ENCODE results near the gene GPS1. TPM values are rescaled to one million over a fixed set of nuclear protein-coding genes. Genes with fewer than 3 reads are reported as not detected.

Gene GPS1
- total RNA-seq, 1 donor from 2014 or later = 150 TPM

- peaks cover 5% of the 10 kb centered on the region for H3K36me3 ChIP-seq (ENCODE audit: control insufficient read depth, insufficient read depth, low read length)
- H3K4me3 ChIP-seq (ENCODE audit: low read depth, low read length) = peak overlapping the region; percentile 72
- no peak for DNase-seq (ENCODE audit: low read depth)
- TF ChIP-seq, protein P1, sequence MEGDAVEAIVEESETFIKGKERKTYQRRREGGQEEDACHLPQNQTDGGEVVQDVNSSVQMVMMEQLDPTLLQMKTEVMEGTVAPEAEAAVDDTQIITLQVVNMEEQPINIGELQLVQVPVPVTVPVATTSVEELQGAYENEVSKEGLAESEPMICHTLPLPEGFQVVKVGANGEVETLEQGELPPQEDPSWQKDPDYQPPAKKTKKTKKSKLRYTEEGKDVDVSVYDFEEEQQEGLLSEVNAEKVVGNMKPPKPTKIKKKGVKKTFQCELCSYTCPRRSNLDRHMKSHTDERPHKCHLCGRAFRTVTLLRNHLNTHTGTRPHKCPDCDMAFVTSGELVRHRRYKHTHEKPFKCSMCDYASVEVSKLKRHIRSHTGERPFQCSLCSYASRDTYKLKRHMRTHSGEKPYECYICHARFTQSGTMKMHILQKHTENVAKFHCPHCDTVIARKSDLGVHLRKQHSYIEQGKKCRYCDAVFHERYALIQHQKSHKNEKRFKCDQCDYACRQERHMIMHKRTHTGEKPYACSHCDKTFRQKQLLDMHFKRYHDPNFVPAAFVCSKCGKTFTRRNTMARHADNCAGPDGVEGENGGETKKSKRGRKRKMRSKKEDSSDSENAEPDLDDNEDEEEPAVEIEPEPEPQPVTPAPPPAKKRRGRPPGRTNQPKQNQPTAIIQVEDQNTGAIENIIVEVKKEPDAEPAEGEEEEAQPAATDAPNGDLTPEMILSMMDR (IDR thresholded peaks at IDR 0.05; ENCODE audit: insufficient read depth, low read length, poor library complexity, severe bottlenecking) = no peak
- H3K27me3 ChIP-seq (ENCODE audit: control insufficient read depth, insufficient read depth, low read length) = no peaks in the 10 kb centered on the region
Observed at GRCh38 chr17:82097184-82097918, 45.7 kb downstream of the GPS1 start.

- H3K4me3 ChIP-seq (ENCODE audit: low read depth, low read length) = peak overlapping the region; percentile 72
- TF ChIP-seq, protein P1 (IDR thresholded peaks at IDR 0.05; ENCODE audit: insufficient read depth, low read length, poor library complexity, severe bottlenecking) = no peak
- peaks cover 5% of the 10 kb centered on the region for H3K36me3 ChIP-seq (ENCODE audit: control insufficient read depth, insufficient read depth, low read length)
- H3K27me3 ChIP-seq (ENCODE audit: control insufficient read depth, insufficient read depth, low read length) = no peaks in the 10 kb centered on the region
- DNase-seq (ENCODE audit: low read depth) = no peak
Observed at GRCh38 chr17:82097919-82098168, 46.1 kb downstream of the GPS1 start.

DNA sequence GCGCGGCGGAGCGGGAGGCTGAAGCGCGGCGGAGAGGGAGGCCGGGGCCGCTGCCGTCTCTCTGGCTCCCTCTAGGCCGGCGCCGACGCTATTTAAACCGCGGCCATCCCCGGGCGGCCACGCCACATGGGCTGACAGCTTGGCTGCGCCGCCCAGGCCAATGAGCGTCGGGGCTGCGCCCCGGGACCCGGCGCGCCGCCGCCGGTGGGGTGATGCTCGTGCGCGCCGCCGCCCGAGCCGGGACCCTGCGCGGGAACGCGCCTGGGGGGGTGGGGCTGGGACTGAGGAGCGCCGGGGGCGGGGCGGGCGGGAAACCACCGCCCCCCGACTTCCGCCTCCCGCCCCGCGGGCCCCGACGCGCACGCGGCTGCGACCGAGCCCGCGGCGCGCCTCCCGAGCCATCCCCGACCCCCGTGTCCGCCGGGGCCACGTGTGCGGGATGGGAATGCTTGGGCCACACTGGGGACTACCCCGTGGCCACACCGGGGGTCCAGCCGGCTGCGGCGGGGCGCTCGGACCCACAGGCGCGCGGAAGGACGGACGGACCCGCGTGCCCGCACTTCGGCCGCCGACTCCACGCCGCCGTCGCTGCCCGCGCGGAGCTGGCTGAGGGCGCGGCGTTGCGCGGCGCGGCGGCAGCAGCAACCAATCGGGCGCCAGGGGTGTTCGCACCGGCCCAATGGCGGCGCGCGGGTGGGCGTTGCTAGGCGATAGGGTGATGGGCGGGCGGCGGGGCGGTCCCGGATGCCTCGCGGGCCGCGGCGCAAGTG, 46.7 kb downstream of the GPS1 start, which contains the start of gene FASN:
Gene FASN, minus strand, starts transcription at position 68 of the 770 bp plus-strand sequence. CDS start 1,791 bp downstream, outside the sequence.
- Histone ChIP-seq H3K4me3 (ENCODE audit: low read depth, low read length) (peak within 1 kb of the TSS; percentile 72), H3K27me3 (ENCODE audit: control insufficient read depth, insufficient read depth, low read length) (no peaks in the 10 kb centered on the region), H3K36me3 (ENCODE audit: control insufficient read depth, insufficient read depth, low read length) (peaks cover 3% of the 10 kb centered on the region)
- TF ChIP-seq, protein P1 (IDR thresholded peaks at IDR 0.05; ENCODE audit: insufficient read depth, low read length, poor library complexity, severe bottlenecking) = peak; percentile 36
- DNase-seq (ENCODE audit: low read depth) = peak; percentile 66

GRCh38 chr17:82098939-82099763, 47.5 kb downstream of the GPS1 start:
- Histone ChIP-seq H3K27me3 (ENCODE audit: control insufficient read depth, insufficient read depth, low read length) (no peaks in the 10 kb centered on the region), H3K4me3 (ENCODE audit: low read depth, low read length) (peak overlapping the region; percentile 56), H3K36me3 (ENCODE audit: control insufficient read depth, insufficient read depth, low read length) (peaks cover 3% of the 10 kb centered on the region)
- TF ChIP-seq, protein P1 (IDR thresholded peaks at IDR 0.05; ENCODE audit: insufficient read depth, low read length, poor library complexity, severe bottlenecking) = no peak
- DNase-seq (ENCODE audit: low read depth) = no peak

DNA sequence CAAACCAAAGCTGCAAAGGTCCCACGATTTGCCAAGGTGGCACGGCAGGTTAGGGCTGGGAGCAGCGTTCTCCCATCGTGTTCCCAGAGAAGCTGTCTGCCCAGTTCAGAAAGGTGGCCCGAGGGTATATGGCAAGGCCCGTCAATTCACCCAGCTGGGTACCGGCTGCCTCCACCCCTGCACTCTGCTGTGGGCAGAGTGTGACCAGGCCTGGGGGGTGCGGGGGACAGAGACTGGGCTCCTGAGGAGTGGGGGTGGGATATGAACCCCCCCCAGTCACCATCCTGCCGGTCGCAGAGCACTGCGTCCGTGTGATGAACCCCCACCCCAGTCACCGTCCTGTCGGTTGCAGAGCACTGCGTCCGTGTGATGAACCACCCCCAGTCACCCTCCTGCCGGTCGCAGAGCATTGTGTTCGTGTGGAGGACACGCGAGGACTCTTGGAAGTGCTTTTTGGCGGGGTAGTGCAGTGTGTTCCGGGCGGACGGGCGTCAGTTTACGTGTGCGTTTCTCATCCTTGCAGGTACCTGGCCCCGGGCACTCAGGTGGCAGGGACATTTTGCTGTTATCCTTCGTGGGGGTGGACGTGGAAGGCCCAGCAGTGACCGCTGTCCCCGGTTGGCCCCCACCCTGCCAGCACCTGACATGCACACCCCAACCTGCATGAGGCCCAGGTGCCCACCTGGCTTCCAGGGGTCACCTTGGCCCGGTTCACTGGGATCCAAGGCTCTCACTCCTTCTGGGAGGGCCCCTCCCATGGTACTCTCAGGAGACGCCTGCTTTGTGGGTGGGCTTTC, 49.0 kb downstream of the GPS1 start:
- Histone ChIP-seq H3K27me3 (ENCODE audit: control insufficient read depth, insufficient read depth, low read length) (no peaks in the 10 kb centered on the region), H3K4me3 (ENCODE audit: low read depth, low read length) (no peak overlapping the region), H3K36me3 (ENCODE audit: control insufficient read depth, insufficient read depth, low read length) (peaks cover 3% of the 10 kb centered on the region)
- TF ChIP-seq, protein P1 (IDR thresholded peaks at IDR 0.05; ENCODE audit: insufficient read depth, low read length, poor library complexity, severe bottlenecking) = no peak
- no peak for DNase-seq (ENCODE audit: low read depth)
